B cell (primary cell): ENCODE data around the gene RANBP10. TPM values are rescaled to one million over a fixed set of nuclear protein-coding genes. Genes with fewer than 3 reads are reported as not detected.

Experiments used
- ATAC-seq: fragments of 200-7000 bp; cut with Tn5 transposase; one replicate; pipeline ENCODE4 v1.10.0; 2021; ENCODE audit warnings: low read depth, mild to moderate bottlenecking, moderate number of reproducible peaks, moderate library complexity
- CTCF ChIA-PET: fragments of 350-600 bp; sonication (Branson Sonifier 250); formaldehyde crosslinking; loops from one replicate; lab custom pipeline; 2021; ENCODE audit warnings: antibody characterized with exemption, inconsistent platforms; lab: Charles Lee
- POLR2A ChIA-PET: fragments of 350-600 bp; sonication (Branson Sonifier 250); formaldehyde crosslinking; loops from one replicate; lab custom pipeline; 2021; ENCODE audit warnings: antibody characterized with exemption; lab: Charles Lee
- DNase-seq: peaks from one replicate; pipeline ENCODE4 v3.0.0; 2013
- H2AFZ ChIP-seq: 2 replicates; pipeline ENCODE4 v1.6.1; 2012; ENCODE audit warnings: mild to moderate bottlenecking, low read depth, low read length; ENCODE audit not compliant: insufficient read depth, poor library complexity, severe bottlenecking
- H3K27ac ChIP-seq, 2 donors: 1 replicate in 1 of 2; 2 replicates in 1 of 2; pipeline ENCODE4 v1.5.1; 2012 to 2013; ENCODE audit warnings: low read length in 2 of 2, mild to moderate bottlenecking in 2 of 2, moderate library complexity in 1 of 2
- H3K27me3 ChIP-seq, 4 experiments: fragments of 200-600 bp in 1 of 4; sonication (generic) in 1 of 4; replicated peaks in 1 of 4; 1 replicate in 2 of 4; 2 replicates in 2 of 4; pipeline versions ENCODE4 v1.6.1 to v1.7.0; 2013 to 2016; ENCODE audit warnings: low read length in 3 of 4, mild to moderate bottlenecking in 2 of 4, mixed read lengths in 1 of 4, moderate library complexity in 1 of 4; ENCODE audit not compliant: insufficient read depth in 4 of 4, control insufficient read depth in 3 of 4; ENCODE audit errors: control extremely low read depth in 1 of 4
- H3K36me3 ChIP-seq, 2 experiments: replicated peaks in 1 of 2; 1 replicate in 1 of 2; 2 replicates in 1 of 2; pipeline versions ENCODE4 v1.6.1 to v1.7.1; 2013; ENCODE audit warnings: low read length in 1 of 2; ENCODE audit not compliant: insufficient read depth in 2 of 2, control insufficient read depth in 1 of 2; ENCODE audit errors: control extremely low read depth in 1 of 2, extremely low read depth in 1 of 2
- H3K4me1 ChIP-seq, 2 donors: fragments of 200-600 bp in 1 of 2; sonication (generic) in 1 of 2; 1 replicate in 1 of 2; 2 replicates in 1 of 2; pipeline versions ENCODE4 v1.5.1 to v1.6.1; 2013 to 2017; ENCODE audit warnings: low read length in 2 of 2; ENCODE audit not compliant: control insufficient read depth in 2 of 2, insufficient read depth in 2 of 2
- H3K4me2 ChIP-seq: replicated peaks from 2 replicates; pipeline ENCODE3; 2012; ENCODE audit warnings: mild to moderate bottlenecking, low read depth, low read length; ENCODE audit not compliant: poor library complexity, severe bottlenecking
- H3K4me3 ChIP-seq, 5 experiments: fragments of 200-600 bp in 1 of 5; sonication (generic) in 1 of 5; 1 replicate in 3 of 5; 2 replicates in 2 of 5; pipeline versions ENCODE4 v1.5.1 to v1.7.0; 2011 to 2016; ENCODE audit warnings: low read length in 4 of 5, mild to moderate bottlenecking in 4 of 5, low read depth in 2 of 5, control low read depth in 1 of 5, moderate library complexity in 1 of 5; ENCODE audit not compliant: insufficient read depth in 1 of 5; ENCODE audit errors: control extremely low read depth in 1 of 5, extremely low read depth in 1 of 5
- H3K79me2 ChIP-seq: fragments of 200-600 bp; sonication (generic); one replicate; pipeline ENCODE4 v1.6.0; 2016; ENCODE audit warnings: low read length; ENCODE audit not compliant: control insufficient read depth, insufficient read depth
- H3K9ac ChIP-seq: fragments of 200-600 bp; sonication (generic); 2 replicates; pipeline ENCODE4 v1.6.1; 2017; ENCODE audit warnings: mild to moderate bottlenecking, low read length, moderate library complexity
- H3K9me3 ChIP-seq, 3 donors: one replicate each; pipeline versions ENCODE4 v1.6.1 to v1.7.1; 2013; ENCODE audit warnings: low read length in 2 of 3; ENCODE audit not compliant: control insufficient read depth in 2 of 3, insufficient read depth in 1 of 3; ENCODE audit errors: control extremely low read depth in 1 of 3
- H4K20me1 ChIP-seq: 2 replicates; pipeline ENCODE4 v1.6.0; 2012; ENCODE audit warnings: mild to moderate bottlenecking, low read length; ENCODE audit not compliant: insufficient read depth, control insufficient read depth, poor library complexity, severe bottlenecking
- H3K27ac Mint-ChIP-seq: one replicate; pipeline ENCODE4 v1.8.0; 2021; ENCODE audit warnings: mixed read lengths
- H3K27me3 Mint-ChIP-seq: one replicate; pipeline ENCODE4 v1.8.0; 2021; ENCODE audit warnings: mixed read lengths
- H3K4me1 Mint-ChIP-seq: one replicate; pipeline ENCODE4 v1.8.0; 2021; ENCODE audit warnings: mixed read lengths
- H3K4me3 Mint-ChIP-seq: one replicate; pipeline ENCODE4 v1.8.0; 2021; ENCODE audit warnings: mixed read lengths
- H3K9me3 Mint-ChIP-seq: one replicate; pipeline ENCODE4 v1.8.0; 2022; ENCODE audit warnings: mixed read lengths; ENCODE audit not compliant: insufficient read depth
- CTCF ChIP-seq: fragments of 200-600 bp; IDR thresholded peaks from one replicate; pipeline ENCODE4 v1.8.0; 2022; ENCODE audit warnings: antibody characterized with exemption, mild to moderate bottlenecking
- EZH2 ChIP-seq: IDR thresholded peaks from 2 replicates; pipeline ENCODE4 v1.6.1; 2012; ENCODE audit warnings: borderline replicate concordance, low read depth, mild to moderate bottlenecking, moderate library complexity, low read length; ENCODE audit not compliant: insufficient read depth, poor library complexity, severe bottlenecking
- WGBS: methylation state at CpG from one replicate; pipeline ENCODE4 v1.1.5; 2013; ENCODE audit warnings: missing lambda C conversion rate; ENCODE audit not compliant: insufficient coverage; 5-methylcytosine and 5-hydroxymethylcytosine counted together
- intact Hi-C: fragments of 100-400 bp; cut with micrococcal nuclease; formaldehyde crosslinking; loops from one replicate; pipeline ENCODE4 v1.10.0; 2022
- polyA plus RNA-seq: library from polyadenylated mRNA; depleted of rRNA; stranded (reverse); fragments of >200 nt; gene quantifications from 2 replicates; pipeline ENCODE4 v1.2.3, GENCODE V29; 2012
- total RNA-seq, 2 donors: library from RNA; stranded (reverse); fragments of 120-200 nt in 1 of 2; gene quantifications; 1 replicate in 1 of 2; 2 replicates in 1 of 2; pipeline versions ENCODE4 v1.2.3 to v1.2.4, GENCODE V29; 2013 to 2022

RANBP10 gene
- total and polyA plus RNA-seq, 2 donors (not counting 1 experiment from before 2014, with no cell fraction given), result 29.0 to 32.2 TPM

GRCh38 chr16:67833415-67834241, 27.3 kb upstream of the RANBP10 start:
- Mint-ChIP-seq H3K4me1 (peaks cover 16% of the 10 kb centered on the region), H3K27ac (peak overlapping the region; percentile 83)
- peak overlapping the region; percentile 47 to 76 (median 75) for H3K4me3 ChIP-seq

More at GRCh38 chr16:67833415-67834241, 27.3 kb upstream of the RANBP10 start:
- H3K4me2 ChIP-seq, result peak overlapping the region; percentile 91
- ChIA-PET CTCF (interaction anchor here (0.9 to 4.1 kb wide), 7 partner anchors 11 to 207 kb away, joined by 3 to 28 read pairs (median 4); no protein-coding TSS in a partner anchor), POLR2A (interaction anchor here (0.6 to 1.0 kb wide), 7 partner anchors 9 to 391 kb away, joined by 3 to 8 read pairs (median 3); no protein-coding TSS in a partner anchor)
- H3K79me2 ChIP-seq, result peaks cover 16% of the 10 kb centered on the region
- H3K36me3 ChIP-seq, result peaks cover 0 to 23% of the 10 kb centered on the region in 2 experiments
- no peaks in the 10 kb centered on the region for H4K20me1 ChIP-seq
- peak overlapping the region; percentile 83 for H3K9ac ChIP-seq
- ATAC-seq (peak; percentile 100), DNase-seq (peak; percentile 92)
- H3K27ac ChIP-seq, result peak overlapping the region in 1 of 2 donors; percentile 64
- no peaks in the 10 kb centered on the region for H3K9me3 Mint-ChIP-seq
- peaks cover 12 to 16% of the 10 kb centered on the region in 2 donors for H3K4me1 ChIP-seq
- WGBS, result 0% methylated on average over 48 of the region's 49 CpGs
- H3K9me3 ChIP-seq, result no peaks in the 10 kb centered on the region
- peak overlapping the region; percentile 89 for H3K4me3 Mint-ChIP-seq
- peak overlapping the region; percentile 90 for H2AFZ ChIP-seq
- no peaks in the 10 kb centered on the region for H3K27me3 Mint-ChIP-seq
- intact Hi-C loops, result loop anchor here (1.0 to 5.0 kb wide), 6 partner anchors 9 to 404 kb away; partner anchors contain the start of genes EDC4, ESRP2, NUTF2 and RANBP10
- no peak for TF ChIP-seq CTCF
- no peak for TF ChIP-seq EZH2
- H3K27me3 ChIP-seq, result no peaks in the 10 kb centered on the region
